GM11168 (cell line): ENCODE data around the gene RABEP2.
"Not testable (repeated sequence)": the region's sequence is repeated elsewhere in the genome, so short reads cannot be mapped to it uniquely, and the experiment has no call there.

ENCODE experiments used
- in situ Hi-C: fragments of 300-500 bp; cut with MboI; formaldehyde crosslinking; loops from one replicate; pipeline ENCODE4 v1.12.0; 2022; ENCODE audit warnings: low sequenced_read_pairs; ENCODE audit not compliant: unreplicated experiment

Gene RABEP2

GRCh38 chr16:28881565-28881964, 43.5 kb downstream of the RABEP2 start:
- in situ Hi-C loops, result not testable (repeated sequence)

GRCh38 chr16:28880955-28881354, 44.1 kb downstream of the RABEP2 start:
- in situ Hi-C loops, result no loop called here

- in situ Hi-C loops, result no loop called here
Observed at GRCh38 chr16:28880589-28880915, 44.5 kb downstream of the RABEP2 start.

GRCh38 chr16:28879841-28880588, 45.0 kb downstream of the RABEP2 start:
- in situ Hi-C loops, result no loop called here

GRCh38 chr16:28879261-28879840, 45.7 kb downstream of the RABEP2 start:
- in situ Hi-C loops, result no loop called here

- in situ Hi-C loops, result no loop called here
Observed at GRCh38 chr16:28878083-28878926, 46.7 kb downstream of the RABEP2 start, which contains the start of gene ATP2A1. Gene ATP2A1, plus strand, starts transcription at chr16:28878488. Its CDS starts 184 bp downstream, at chr16:28878672.

GRCh38 chr16:28877655-28878000, 47.4 kb downstream of the RABEP2 start:
- in situ Hi-C loops, result no loop called here

GRCh38 chr16:28876973-28877654, 47.9 kb downstream of the RABEP2 start:
- in situ Hi-C loops, result no loop called here

- in situ Hi-C loops, result no loop called here
Observed at GRCh38 chr16:28876019-28876659, 48.9 kb downstream of the RABEP2 start.

- in situ Hi-C loops, result no loop called here
Observed at GRCh38 chr16:28875134-28876018, 49.7 kb downstream of the RABEP2 start.

GRCh38 chr16:28874406-28874805, 50.6 kb downstream of the RABEP2 start:
- in situ Hi-C loops, result no loop called here

- in situ Hi-C loops, result no loop called here
Observed at GRCh38 chr16:28873543-28874201, 51.4 kb downstream of the RABEP2 start.

GRCh38 chr16:28872952-28873351, 52.1 kb downstream of the RABEP2 start:
- in situ Hi-C loops, result no loop called here

GRCh38 chr16:28869201-28869600, 55.8 kb downstream of the RABEP2 start:
- in situ Hi-C loops, result loop anchor here (10.0 kb wide), 1 partner anchor 76 kb away; no protein-coding TSS in a partner anchor

- in situ Hi-C loops, result loop anchor here (10.0 kb wide), 1 partner anchor 77 kb away; no protein-coding TSS in a partner anchor
Observed at GRCh38 chr16:28867646-28868045, 57.4 kb downstream of the RABEP2 start.

GRCh38 chr16:28867241-28867640, 57.8 kb downstream of the RABEP2 start:
- in situ Hi-C loops, result loop anchor here (10.0 kb wide), 1 partner anchor 78 kb away; no protein-coding TSS in a partner anchor

GRCh38 chr16:28866454-28866804, 58.6 kb downstream of the RABEP2 start:
- in situ Hi-C loops, result loop anchor here (10.0 kb wide), 1 partner anchor 78 kb away; no protein-coding TSS in a partner anchor

GRCh38 chr16:28865722-28866453, 59.1 kb downstream of the RABEP2 start:
- in situ Hi-C loops, result loop anchor here (10.0 kb wide), 1 partner anchor 79 kb away; no protein-coding TSS in a partner anchor
